ENCODE data around the gene UBE2U. TPM values are rescaled to one million over a fixed set of nuclear protein-coding genes. Genes with fewer than 3 reads are reported as not detected.

The UBE2U gene
- total and polyA plus RNA-seq, 2 experiments from 2014 or later = not detected

- Histone ChIP-seq H4K20me1 (replicated peaks; ENCODE audit: insufficient read depth) (no peaks in the 10 kb centered on the region), H3K27ac (ENCODE audit: low read depth) (no peak overlapping the region), H3K4me3 (no peak overlapping the region), H3K27me3 (ENCODE audit: insufficient read depth) (no peaks in the 10 kb centered on the region), H3K79me2 (replicated peaks; ENCODE audit: insufficient read depth) (no peaks in the 10 kb centered on the region), H2AFZ (no peak overlapping the region), H3F3A (replicated peaks; ENCODE audit: low read depth) (no peaks in the 10 kb centered on the region), H3K36me3 (ENCODE audit: insufficient read depth) (no peaks in the 10 kb centered on the region), H3K4me2 (no peak overlapping the region), H3K9me2 (ENCODE audit: insufficient read depth) (no peaks in the 10 kb centered on the region), H3K4me1 (ENCODE audit: insufficient read depth) (no peaks in the 10 kb centered on the region)
- no peaks in the 10 kb centered on the region for H3K27me3 Mint-ChIP-seq (ENCODE audit: insufficient read depth, low read depth, poor library complexity)
- H3K27ac Mint-ChIP-seq = no peak overlapping the region
- TF ChIP-seq REST (IDR thresholded peaks at IDR 0.05; ENCODE audit: unreplicated experiment) (no peak), ZNF331 (CRISPR knock-in tag; IDR thresholded peaks at IDR 0.05; ENCODE audit: low read depth) (no peak), JUNB (IDR thresholded peaks at IDR 0.05; ENCODE audit: unreplicated experiment) (no peak), ZNF462 (CRISPR knock-in tag; IDR thresholded peaks at IDR 0.05) (no peak), POLR2AphosphoS5 (IDR thresholded peaks at IDR 0.05; ENCODE audit: low read depth) (no peak)
- H3K36me3 Mint-ChIP-seq (ENCODE audit: low read depth) = no peaks in the 10 kb centered on the region
- H3K9me3 Mint-ChIP-seq = no peaks in the 10 kb centered on the region
- H3K4me1 Mint-ChIP-seq = peaks cover 3% of the 10 kb centered on the region; the same call in 2 of the 3 replicates
- H3K4me3 Mint-ChIP-seq = no peak overlapping the region
- DNase-seq (ENCODE audit: low spot score) (no peak), ATAC-seq (no peak)
Observed at GRCh38 chr1:64234714-64235113, 31.3 kb downstream of the UBE2U start.

All from GM23338 (cell line).